Common myeloid progenitor, CD34-positive (primary cell): ENCODE results near the gene LGALSL.

Experiments
- CTCF ChIA-PET: fragments of 350-600 bp; sonication (Branson Sonifier 250); formaldehyde crosslinking; loops from one replicate; lab custom pipeline; 2021; ENCODE audit warnings: antibody characterized with exemption; lab: Charles Lee
- POLR2A ChIA-PET: fragments of 350-600 bp; sonication (Branson Sonifier 250); formaldehyde crosslinking; loops from one replicate; lab custom pipeline; 2021; ENCODE audit warnings: antibody characterized with exemption; lab: Charles Lee
- DNase-seq, 3 donors: peaks; one replicate each; pipeline versions ENCODE4 v3.0.0 to v3.0.0-alpha.2; 2013
- H3K27ac ChIP-seq, 2 experiments: 1 replicate in 1 of 2; 2 replicates in 1 of 2; pipeline ENCODE4 v1.7.0; 2013; ENCODE audit warnings: inconsistent platforms in 2 of 2, low read length in 2 of 2, mild to moderate bottlenecking in 2 of 2, low read depth in 1 of 2, moderate library complexity in 1 of 2; ENCODE audit not compliant: severe bottlenecking in 2 of 2, insufficient read depth in 1 of 2, poor library complexity in 1 of 2
- H3K27me3 ChIP-seq, 5 experiments: replicated peaks in 2 of 5; 1 replicate in 3 of 5; 2 replicates in 2 of 5; pipeline versions ENCODE4 v1.6.1 to v1.7.0; 2013; ENCODE audit warnings: low read length in 4 of 5, mild to moderate bottlenecking in 2 of 5, moderate library complexity in 2 of 5, inconsistent platforms in 1 of 5; ENCODE audit not compliant: insufficient read depth in 5 of 5, control insufficient read depth in 4 of 5
- H3K36me3 ChIP-seq, 4 experiments: 1 replicate in 2 of 4; 2 replicates in 2 of 4; pipeline versions ENCODE4 v1.6.1 to v1.7.0; 2013; ENCODE audit warnings: low read length in 3 of 4, control low read depth in 1 of 4, mild to moderate bottlenecking in 1 of 4; ENCODE audit not compliant: control insufficient read depth in 4 of 4, insufficient read depth in 4 of 4
- H3K4me1 ChIP-seq, 4 experiments: 1 replicate in 3 of 4; 2 replicates in 1 of 4; pipeline versions ENCODE4 v1.6.1 to v1.7.1; 2013; ENCODE audit warnings: low read length in 3 of 4, mild to moderate bottlenecking in 3 of 4, control low read depth in 1 of 4, inconsistent platforms in 1 of 4, moderate library complexity in 1 of 4; ENCODE audit not compliant: control insufficient read depth in 4 of 4, insufficient read depth in 4 of 4; ENCODE audit errors: control extremely low read depth in 1 of 4
- H3K4me3 ChIP-seq, 7 experiments: 1 replicate in 4 of 7; 2 replicates in 3 of 7; pipeline versions ENCODE4 v1.5.1 to v1.7.0; 2013; ENCODE audit warnings: mild to moderate bottlenecking in 7 of 7, low read length in 6 of 7, moderate library complexity in 6 of 7, inconsistent platforms in 2 of 7, low read depth in 2 of 7, control low read depth in 1 of 7; ENCODE audit not compliant: insufficient read depth in 4 of 7, control insufficient read depth in 1 of 7; ENCODE audit errors: extremely low read depth in 1 of 7
- H3K9me3 ChIP-seq, 5 experiments: 1 replicate in 4 of 5; 2 replicates in 1 of 5; pipeline versions ENCODE4 v1.6.1 to v1.7.1; 2013; ENCODE audit warnings: low read length in 4 of 5, mild to moderate bottlenecking in 2 of 5, inconsistent platforms in 1 of 5, low read depth in 1 of 5, moderate library complexity in 1 of 5; ENCODE audit not compliant: control insufficient read depth in 4 of 5, insufficient read depth in 2 of 5; ENCODE audit errors: control extremely low read depth in 1 of 5
- WGBS: methylation state at CpG from one replicate; pipeline ENCODE4 v1.1.5; 2013; ENCODE audit not compliant: insufficient coverage; 5-methylcytosine and 5-hydroxymethylcytosine counted together

LGALSL gene

DNA sequence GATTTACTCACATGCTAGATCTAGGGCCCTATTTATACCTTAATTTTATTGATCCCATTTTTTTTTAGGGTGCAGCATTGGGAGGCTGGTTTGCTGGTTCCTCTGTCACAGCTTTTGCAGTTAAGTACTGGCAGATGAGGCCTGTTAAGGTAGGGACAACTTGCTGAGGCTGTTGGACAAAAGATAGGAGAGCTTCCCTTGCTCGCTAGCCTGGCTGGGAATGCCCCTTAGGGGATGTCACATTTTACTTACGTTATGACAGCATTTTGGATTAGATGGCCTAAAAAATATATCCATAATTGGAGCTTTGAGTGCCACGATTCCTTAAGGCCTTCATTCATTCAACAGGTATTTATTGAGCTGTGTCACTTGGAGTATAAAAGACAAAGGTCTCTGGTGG lies 8.2 kb downstream of the LGALSL start:
- Histone ChIP-seq H3K27ac (no peak overlapping the region), H3K36me3 (no peaks in the 10 kb centered on the region), H3K9me3 (no peaks in the 10 kb centered on the region), H3K27me3 (no peaks in the 10 kb centered on the region), H3K4me3 (no peak overlapping the region), H3K4me1 (peaks cover 0 to 8% (median 1%) of the 10 kb centered on the region in 4 experiments)
- POLR2A ChIA-PET = no interaction called here
- CTCF ChIA-PET = interaction anchor here (1.1 to 1.7 kb wide), 5 partner anchors 9 to 100 kb away, joined by 3 to 6 read pairs (median 3); no protein-coding TSS in a partner anchor
- WGBS = 100% methylated on average over 2 of the region's 3 CpGs
- no peak for DNase-seq

DNA sequence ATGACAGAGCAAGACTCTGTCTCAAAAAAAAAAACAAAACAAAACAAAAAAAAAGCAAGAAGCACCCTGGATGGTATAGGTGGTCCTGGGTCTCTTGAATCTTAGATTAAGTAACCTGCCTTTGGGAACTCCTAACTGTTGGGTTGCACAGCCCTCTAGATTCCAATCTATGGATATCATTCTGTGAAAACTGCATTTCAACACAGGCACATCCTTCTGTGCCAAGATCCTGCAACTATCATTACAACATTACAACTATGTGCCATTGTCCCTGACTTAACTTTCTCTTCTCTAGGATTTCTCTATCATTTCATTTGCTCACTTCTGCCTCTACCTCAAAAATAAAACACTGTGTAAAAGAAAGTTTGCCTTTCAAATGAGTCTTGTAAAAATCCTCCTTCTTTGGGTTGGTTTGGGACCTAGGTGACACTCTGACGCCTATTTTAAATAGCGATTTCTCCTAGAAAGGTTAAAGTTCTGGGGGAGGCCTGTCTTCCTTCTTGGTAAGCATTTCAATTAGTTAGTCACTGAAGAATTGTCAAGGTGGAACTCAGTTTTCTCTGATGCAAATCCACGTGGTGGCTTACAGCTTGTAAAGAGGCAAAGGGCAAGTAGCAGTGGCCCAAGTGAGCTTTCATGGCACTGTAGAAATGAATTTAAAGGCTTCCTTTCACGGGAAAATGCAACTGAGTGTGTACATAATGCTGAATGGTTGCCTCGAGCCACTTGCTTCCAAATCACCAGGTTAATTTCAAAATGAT lies 9.2 kb downstream of the LGALSL start:
- CTCF ChIA-PET = interaction anchor here (1.2 to 1.7 kb wide), 4 partner anchors 11 to 40 kb away, joined by 3 to 6 read pairs (median 5); no protein-coding TSS in a partner anchor
- 63% methylated on average over 3 of the region's 5 CpGs for WGBS

DNA sequence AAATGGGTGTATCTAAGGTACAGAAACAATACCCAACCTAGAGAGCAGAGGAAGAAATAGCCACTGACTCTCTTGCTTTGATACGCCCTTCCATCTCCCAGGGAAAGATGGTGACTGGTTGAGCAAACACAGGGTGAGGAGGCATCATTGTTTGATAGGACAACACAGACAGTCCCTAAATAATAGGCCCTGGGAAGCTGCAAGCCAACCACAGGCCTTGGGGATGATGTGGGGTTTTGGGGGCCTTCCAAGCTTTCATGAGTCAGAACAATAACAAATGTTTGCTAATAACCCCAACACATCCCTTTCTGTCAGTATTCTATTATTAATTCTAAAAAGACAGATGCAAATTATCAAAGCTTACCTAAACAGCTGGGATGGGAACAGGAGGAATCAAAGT lies 9.8 kb downstream of the LGALSL start:
- H3K4me3 ChIP-seq = no peak overlapping the region
- no peaks in the 10 kb centered on the region for H3K36me3 ChIP-seq
- no peaks in the 10 kb centered on the region for H3K27me3 ChIP-seq
- POLR2A ChIA-PET = no interaction called here
- H3K27ac ChIP-seq = no peak overlapping the region
- no peak for DNase-seq
- H3K4me1 ChIP-seq = peaks cover 0 to 17% (median 8%) of the 10 kb centered on the region in 4 experiments
- WGBS = 100% methylated on average over 1 of the region's 1 CpG
- CTCF ChIA-PET = interaction anchor here (1.2 to 1.5 kb wide), 2 partner anchors 10 to 40 kb away, joined by 5 read pairs; no protein-coding TSS in a partner anchor
- H3K9me3 ChIP-seq = no peaks in the 10 kb centered on the region

More for the DNA sequence above, 9.2 kb downstream of the LGALSL start:
- POLR2A ChIA-PET = no interaction called here
- no peaks in the 10 kb centered on the region for H3K36me3 ChIP-seq
- H3K27ac ChIP-seq = no peak overlapping the region
- no peak for DNase-seq
- no peaks in the 10 kb centered on the region for H3K9me3 ChIP-seq
- no peak overlapping the region for H3K4me3 ChIP-seq
- peaks cover 0 to 17% (median 8%) of the 10 kb centered on the region in 4 experiments for H3K4me1 ChIP-seq
- no peaks in the 10 kb centered on the region for H3K27me3 ChIP-seq

DNA sequence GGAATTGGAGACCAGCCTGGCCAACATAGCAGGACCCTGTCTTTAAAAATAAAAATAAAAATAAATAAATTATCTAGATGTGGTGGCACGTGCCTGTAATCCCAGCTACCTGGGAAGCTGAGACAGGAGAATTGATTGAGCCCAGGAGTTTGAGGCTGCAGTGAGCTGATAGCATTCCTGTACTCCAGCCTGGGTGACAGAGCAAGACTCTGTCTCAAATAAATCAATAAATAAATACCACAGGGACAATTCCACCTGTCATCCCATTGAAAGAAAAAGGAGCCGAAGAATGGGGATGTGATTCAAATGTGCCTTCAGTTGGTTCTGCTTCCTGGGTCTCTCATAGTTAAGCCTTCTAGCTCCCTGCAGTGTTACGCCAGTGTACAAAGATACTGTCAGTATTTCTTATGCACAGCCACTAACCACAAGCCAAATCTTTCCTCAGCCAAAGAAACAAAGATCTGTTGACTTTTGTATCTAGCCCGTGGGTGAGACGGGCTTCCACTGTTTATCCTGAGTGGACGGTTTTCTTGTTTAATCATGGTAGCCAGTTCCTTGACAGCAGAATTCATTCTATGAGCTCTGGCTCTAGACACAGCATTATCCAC lies 12.6 kb downstream of the LGALSL start:
- ChIA-PET POLR2A (no interaction called here), CTCF (interaction anchor here (0.6 to 0.9 kb wide), 3 partner anchors 8 to 91 kb away, joined by 3 to 4 read pairs (median 3); no protein-coding TSS in a partner anchor)
- Histone ChIP-seq H3K4me1 (peaks cover 0 to 17% (median 8%) of the 10 kb centered on the region in 4 experiments), H3K36me3 (no peaks in the 10 kb centered on the region), H3K4me3 (no peak overlapping the region), H3K27ac (no peak overlapping the region), H3K9me3 (no peaks in the 10 kb centered on the region), H3K27me3 (no peaks in the 10 kb centered on the region)
- DNase-seq = peak in 1 of 3 donors; percentile 44
- WGBS = 88% methylated on average over 6 of the region's 6 CpGs

DNA sequence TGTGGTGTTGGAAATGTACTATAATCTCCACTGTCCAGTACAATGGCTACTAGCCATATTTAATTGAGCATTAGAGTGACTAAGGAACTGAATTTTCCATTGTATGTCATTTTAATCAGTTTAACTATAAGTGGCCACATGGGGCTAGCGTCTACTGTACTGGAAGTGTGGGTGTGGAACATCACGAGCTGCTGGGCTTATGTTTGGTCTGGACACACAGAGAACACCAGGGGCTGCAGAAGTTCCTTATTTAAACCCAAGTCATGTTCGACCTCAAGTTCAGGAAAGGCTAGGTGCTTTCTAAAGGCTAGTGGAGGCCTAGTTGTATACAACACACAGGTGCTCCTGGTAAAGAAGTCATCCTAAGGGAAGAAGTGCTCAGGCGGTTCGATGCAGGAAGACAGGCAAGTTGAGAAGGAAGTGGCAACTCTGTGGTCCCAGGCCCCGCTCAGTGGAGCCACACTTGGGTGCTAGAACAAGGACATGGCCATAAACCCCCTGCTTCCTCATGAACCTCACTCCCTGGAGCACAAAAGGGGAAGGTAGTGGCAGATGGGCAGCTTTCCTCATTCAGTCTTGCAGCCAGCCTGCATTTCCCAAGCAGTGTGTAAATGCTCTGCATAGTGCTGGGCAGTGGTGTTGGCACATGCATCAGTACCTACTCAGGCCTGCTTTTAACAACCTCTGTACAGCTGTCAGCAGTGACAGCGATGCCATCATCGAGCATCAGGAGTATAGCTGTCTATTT lies 13.3 kb downstream of the LGALSL start:
- ChIA-PET POLR2A (no interaction called here), CTCF (interaction anchor here (0.9 to 1.9 kb wide), 4 partner anchors 10 to 27 kb away, joined by 4 to 6 read pairs (median 4); no protein-coding TSS in a partner anchor)
- H3K4me3 ChIP-seq = no peak overlapping the region
- H3K27me3 ChIP-seq = no peaks in the 10 kb centered on the region
- H3K9me3 ChIP-seq = no peaks in the 10 kb centered on the region
- WGBS = 58% methylated on average over 8 of the region's 8 CpGs
- H3K4me1 ChIP-seq = peaks cover 0 to 17% (median 8%) of the 10 kb centered on the region in 4 experiments
- DNase-seq = peak in 2 of 3 donors; percentile 53 to 61
- H3K27ac ChIP-seq = no peak overlapping the region
- no peaks in the 10 kb centered on the region for H3K36me3 ChIP-seq

DNA sequence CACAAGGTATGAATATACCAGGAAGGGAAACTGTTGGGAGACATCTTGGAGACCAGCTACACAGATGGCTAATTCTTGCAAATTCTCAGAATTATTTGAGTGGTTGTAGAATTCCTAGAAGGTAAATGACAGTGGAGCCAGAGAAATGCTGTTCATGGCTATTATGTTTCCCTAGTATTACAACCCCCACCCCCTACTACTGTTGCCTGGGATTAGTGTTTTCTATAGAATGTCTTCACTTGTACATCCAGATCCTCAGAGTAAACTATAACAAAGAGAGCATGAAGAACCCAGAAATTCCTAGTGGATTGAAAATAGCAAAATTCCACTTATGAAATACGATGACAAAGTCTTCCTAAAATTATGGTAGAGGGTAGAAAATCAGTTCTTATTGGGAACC lies 15.3 kb downstream of the LGALSL start:
- no peak for DNase-seq
- H3K9me3 ChIP-seq = no peaks in the 10 kb centered on the region
- no peak overlapping the region for H3K4me3 ChIP-seq
- no peaks in the 10 kb centered on the region for H3K27me3 ChIP-seq
- no CpG with 5 or more reads among the region's 1 CpG for WGBS
- peaks cover 0 to 28% (median 17%) of the 10 kb centered on the region in 4 experiments for H3K4me1 ChIP-seq
- H3K36me3 ChIP-seq = no peaks in the 10 kb centered on the region
- ChIA-PET CTCF (interaction anchor here (1.0 to 1.9 kb wide), 4 partner anchors 16 to 136 kb away, joined by 3 to 7 read pairs (median 4); no protein-coding TSS in a partner anchor), POLR2A (no interaction called here)
- H3K27ac ChIP-seq = no peak overlapping the region
